AG04450 (cell line): ENCODE data around the gene PPP1R3F. TPM values are rescaled to one million over a fixed set of nuclear protein-coding genes. Genes with fewer than 3 reads are reported as not detected.

Experiments
- CTCF ChIA-PET: fragments of 300-600, 350-600 bp; formaldehyde crosslinking; extraction: SDS; loops from one replicate; lab custom pipeline; 2022; ENCODE audit warnings: antibody characterized with exemption, inconsistent platforms; lab: Charles Lee
- POLR2A ChIA-PET: fragments of 350-600 bp; formaldehyde crosslinking; extraction: SDS; loops from one replicate; lab custom pipeline; 2021; ENCODE audit warnings: antibody characterized with exemption, inconsistent platforms; lab: Yijun Ruan, JAX
- DNase-seq: peaks from one replicate; pipeline ENCODE4 v3.0.0-alpha.2; 2011; ENCODE audit warnings: low read depth, low spot score
- H3K27ac ChIP-seq: one replicate; pipeline ENCODE4 v1.5.1; 2012; ENCODE audit warnings: low read depth, low read length, control low read depth
- H3K27me3 ChIP-seq: one replicate; pipeline ENCODE4 v1.6.0; 2012; ENCODE audit warnings: low read length; ENCODE audit not compliant: control insufficient read depth, insufficient read depth
- H3K4me3 ChIP-seq: 2 replicates; pipeline ENCODE4 v1.5.1; 2011; ENCODE audit warnings: mild to moderate bottlenecking, low read depth, low read length, control low read depth
- H3K9me3 ChIP-seq: 2 replicates; pipeline ENCODE4 v1.5.1; 2012; ENCODE audit warnings: low read length; ENCODE audit not compliant: control insufficient read depth, insufficient read depth
- CTCF ChIP-seq: IDR thresholded peaks from 2 replicates; pipeline ENCODE4 v1.5.1; 2011; ENCODE audit warnings: low read depth, low read length, control low read depth, inconsistent platforms
- polyA plus RNA-seq: library from polyadenylated mRNA; depleted of rRNA; stranded (reverse); fragments of >200 nt; gene quantifications from 2 replicates; pipeline ENCODE4 v1.2.3, GENCODE V29; 2011

Gene PPP1R3F
- polyA plus RNA-seq, 1 experiment: 1.1 TPM

- no peaks in the 10 kb centered on the region for H3K9me3 ChIP-seq
- H3K27me3 ChIP-seq: no peaks in the 10 kb centered on the region
- no peak overlapping the region for H3K27ac ChIP-seq
- no peak for TF ChIP-seq CTCF
- ChIA-PET POLR2A (no interaction called here), CTCF (no interaction called here)
- no peak for DNase-seq
- no peak overlapping the region for H3K4me3 ChIP-seq
These were observed 11.5 kb upstream of the PPP1R3F start for GRCh38 chrX:49257846-49258748.

GRCh38 chrX:49258749-49259124 is 10.9 kb upstream of the PPP1R3F start:
- DNase-seq: no peak
- TF ChIP-seq CTCF: no peak
- no peaks in the 10 kb centered on the region for H3K9me3 ChIP-seq
- ChIA-PET POLR2A (no interaction called here), CTCF (no interaction called here)
- H3K27me3 ChIP-seq: no peaks in the 10 kb centered on the region
- no peak overlapping the region for H3K4me3 ChIP-seq
- no peak overlapping the region for H3K27ac ChIP-seq

GRCh38 chrX:49260221-49260985 is 9.2 kb upstream of the PPP1R3F start:
- Histone ChIP-seq H3K9me3 (no peaks in the 10 kb centered on the region), H3K27ac (no peak overlapping the region), H3K4me3 (no peak overlapping the region), H3K27me3 (peaks cover 2% of the 10 kb centered on the region)
- CTCF ChIA-PET: no interaction called here
- no peak for TF ChIP-seq CTCF
- DNase-seq: no peak
- POLR2A ChIA-PET: no interaction called here

GRCh38 chrX:49262603-49263002 is 7.0 kb upstream of the PPP1R3F start:
- no peak for TF ChIP-seq CTCF
- Histone ChIP-seq H3K4me3 (no peak overlapping the region), H3K27me3 (peaks cover 2% of the 10 kb centered on the region), H3K27ac (no peak overlapping the region), H3K9me3 (no peaks in the 10 kb centered on the region)
- CTCF ChIA-PET: no interaction called here
- POLR2A ChIA-PET: no interaction called here
- no peak for DNase-seq

GRCh38 chrX:49263631-49264030 is 6.0 kb upstream of the PPP1R3F start:
- DNase-seq: no peak
- no peak for TF ChIP-seq CTCF
- ChIA-PET CTCF (no interaction called here), POLR2A (no interaction called here)
- Histone ChIP-seq H3K27ac (no peak overlapping the region), H3K4me3 (no peak overlapping the region), H3K27me3 (peaks cover 2% of the 10 kb centered on the region), H3K9me3 (no peaks in the 10 kb centered on the region)
